LNCAP (cell line): ENCODE results near the gene CTDSPL.

Experiments used
- CTCF ChIP-seq: fragments of 450-650 bp; IDR thresholded peaks from 2 replicates; pipeline ENCODE4 v1.5.1; 2017; ENCODE audit warnings: mild to moderate bottlenecking

CTDSPL gene

GRCh38 chr3:38022301-38022700 lies 160.6 kb downstream of the CTDSPL start:
- TF ChIP-seq CTCF = no peak

- TF ChIP-seq CTCF = no peak
These were observed 161.4 kb downstream of the CTDSPL start for GRCh38 chr3:38022896-38023709.

GRCh38 chr3:38026856-38027255 lies 165.2 kb downstream of the CTDSPL start:
- no peak for TF ChIP-seq CTCF

- TF ChIP-seq CTCF = no peak
These were observed 166.1 kb downstream of the CTDSPL start for GRCh38 chr3:38027466-38028465.

- no peak for TF ChIP-seq CTCF
These were observed 167.1 kb downstream of the CTDSPL start for GRCh38 chr3:38028621-38029361.

- TF ChIP-seq CTCF = no peak
These were observed 167.9 kb downstream of the CTDSPL start, which contains the start of gene PLCD1 for GRCh38 chr3:38029400-38030125. TSS of gene PLCD1 (minus strand) at chr3:38029642. CDS start at chr3:38029539, 103 bp downstream.
